ENCODE measurements around the gene SUGT1. TPM values are rescaled to one million over a fixed set of nuclear protein-coding genes. Genes with fewer than 3 reads are reported as not detected.

SUGT1 gene
- total RNA-seq, 4 donors from 2014 or later = 27.3 to 47.3 (median 37.6) TPM

DNA sequence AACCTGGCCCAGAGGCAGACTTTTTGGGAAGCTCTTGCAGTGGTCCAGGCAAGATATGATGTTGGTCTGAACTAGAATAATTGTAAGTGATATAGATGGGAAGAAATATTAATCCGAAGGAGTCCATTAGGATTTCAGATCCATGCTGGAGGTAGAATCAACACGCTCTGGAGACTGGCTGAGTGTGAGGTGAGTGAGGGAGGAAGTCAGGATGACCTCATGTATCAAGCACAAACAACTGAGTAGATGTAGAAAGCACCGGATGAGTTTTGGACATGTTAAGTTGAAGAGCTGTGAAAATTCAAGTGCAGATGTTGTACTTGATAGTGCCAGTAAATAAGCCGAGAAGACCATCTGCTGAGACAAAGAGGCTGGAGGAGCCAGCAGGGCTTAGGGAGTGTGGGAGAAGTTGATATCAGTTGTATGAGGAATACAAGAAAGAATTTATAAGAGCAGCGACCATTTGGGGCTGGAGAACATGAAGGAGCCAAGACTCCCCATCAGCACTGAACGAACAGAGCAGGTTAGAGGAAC is 92.3 kb downstream of the SUGT1 start:
- H3K4me1 ChIP-seq = no peaks in the 10 kb centered on the region
- no peak overlapping the region for H3K4me3 ChIP-seq
- no peaks in the 10 kb centered on the region for H3K36me3 ChIP-seq
- no peak for TF ChIP-seq EP300 (IDR thresholded peaks at IDR 0.05)
- no peak for TF ChIP-seq CTCF (IDR thresholded peaks at IDR 0.05)
- TF ChIP-seq POLR2A (IDR thresholded peaks at IDR 0.05) = no peak
- WGBS, 2 donors = 62 to 69% methylated on average over 6 of the region's 6 CpGs
- no peak for DNase-seq (ENCODE audit: low spot score in 2 of 2)
- no peaks in the 10 kb centered on the region for H3K9me3 ChIP-seq
- H3K27me3 ChIP-seq = peaks cover 0 to 5% of the 10 kb centered on the region in 2 donors
- no peak overlapping the region for H3K27ac ChIP-seq

DNA sequence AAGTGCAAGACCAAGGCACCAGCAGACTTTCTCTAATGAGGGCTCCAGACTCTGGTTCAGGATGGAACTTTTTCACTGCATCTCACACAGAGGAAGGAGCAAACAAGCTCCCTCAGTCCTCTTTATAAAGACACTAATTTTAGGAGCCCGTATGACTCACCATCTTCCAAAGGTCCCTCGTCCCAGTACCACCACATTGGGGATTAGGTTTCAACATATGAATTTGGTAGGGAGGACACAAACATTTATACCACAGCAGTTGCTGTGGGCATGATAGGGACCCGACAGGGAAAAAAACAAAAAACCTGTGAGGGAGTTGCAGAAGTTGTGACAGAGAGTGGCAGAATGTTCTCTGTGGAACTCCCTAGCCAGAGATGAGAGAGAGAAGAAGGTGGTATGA is 93.5 kb downstream of the SUGT1 start:
- TF ChIP-seq POLR2A (IDR thresholded peaks at IDR 0.05) = no peak
- no peak for TF ChIP-seq EP300 (IDR thresholded peaks at IDR 0.05)
- no peak for TF ChIP-seq CTCF (IDR thresholded peaks at IDR 0.05)
- Histone ChIP-seq H3K27ac (no peak overlapping the region), H3K4me1 (no peaks in the 10 kb centered on the region), H3K36me3 (no peaks in the 10 kb centered on the region), H3K9me3 (no peaks in the 10 kb centered on the region), H3K27me3 (no peaks in the 10 kb centered on the region), H3K4me3 (no peak overlapping the region)
- DNase-seq (ENCODE audit: low spot score in 2 of 2) = no peak
- WGBS, 2 donors = 62 to 72% methylated on average over 3 of the region's 3 CpGs

- 58 to 66% methylated on average over 5 of the region's 5 CpGs for WGBS, 2 donors
Observed at GRCh38 chr13:52749419-52749818, 96.8 kb downstream of the SUGT1 start.

More at GRCh38 chr13:52749419-52749818, 96.8 kb downstream of the SUGT1 start:
- no peaks in the 10 kb centered on the region for H3K4me1 ChIP-seq
- TF ChIP-seq POLR2A (IDR thresholded peaks at IDR 0.05) = no peak
- no peak for TF ChIP-seq CTCF (IDR thresholded peaks at IDR 0.05)
- no peak for TF ChIP-seq EP300 (IDR thresholded peaks at IDR 0.05)
- no peaks in the 10 kb centered on the region for H3K36me3 ChIP-seq
- H3K27me3 ChIP-seq = no peaks in the 10 kb centered on the region
- no peak overlapping the region for H3K4me3 ChIP-seq
- no peaks in the 10 kb centered on the region for H3K9me3 ChIP-seq
- DNase-seq (ENCODE audit: low spot score in 2 of 2) = no peak
- no peak overlapping the region for H3K27ac ChIP-seq

Other genes starting within 250 kb of the SUGT1 start
- 10 to 100 TPM in 1 of 4 donors, 1 to 10 TPM in 3; 6.1 to 10.5 (median 7.8) TPM for gene THSD1, start 246.7 kb upstream of the SUGT1 start, total RNA-seq
- gene VPS36, start 202.2 kb upstream of the SUGT1 start, total RNA-seq = 10 to 100 TPM; 42.6 to 57.6 (median 48.8) TPM
- 10 to 100 TPM in 1 of 4 donors, 1 to 10 TPM in 3; 6.6 to 12.3 (median 7.4) TPM for gene CKAP2, start 197.4 kb upstream of the SUGT1 start, total RNA-seq
- gene HNRNPA1L2, start 10.4 kb upstream of the SUGT1 start, total RNA-seq = 1 to 10 TPM; 3.1 to 7.6 (median 6.0) TPM
- gene CNMD, start 87.0 kb downstream of the SUGT1 start, total RNA-seq = not detected
- gene PCDH8, start 195.8 kb downstream of the SUGT1 start, total RNA-seq = 1 to 10 TPM in 2 of 4 donors, under 1 TPM in 1, not detected in 1; 0.60 to 4.3 (median 1.7) TPM

Data from tibial nerve (tissue), 4 donors.